ENCODE measurements around the gene WNT1. TPM values are rescaled to one million over a fixed set of nuclear protein-coding genes. Genes with fewer than 3 reads are reported as not detected.

Gene WNT1
- total and polyA plus RNA-seq, 2 of the 4 experiments (the other 2 are of a cell fraction) = not detected

DNA sequence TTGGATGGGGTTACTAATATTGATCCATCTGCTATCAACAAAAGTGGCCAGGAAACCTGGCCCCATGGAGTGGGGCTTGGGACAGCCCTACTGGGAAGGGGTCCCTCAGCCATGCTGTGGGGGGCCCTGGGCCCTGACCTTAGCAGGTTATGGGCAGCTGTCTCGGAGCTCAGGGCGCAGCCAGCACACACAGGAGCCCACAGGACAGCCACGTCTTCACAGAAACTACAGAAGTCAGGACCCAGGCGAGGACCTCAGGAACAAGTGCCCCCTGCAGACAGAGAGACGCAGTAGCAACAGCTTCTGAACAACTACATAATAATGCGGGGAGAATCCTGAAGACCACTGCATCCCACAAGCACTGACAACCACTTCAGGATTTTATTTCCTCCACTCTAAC is 41.0 kb upstream of the WNT1 start:
- POLR2A ChIA-PET (ENCODE audit: unreplicated experiment) = no interaction called here
- in situ Hi-C loops (cut with MboI; ENCODE audit: low sequenced_read_pairs) = loop anchor here (5.0 kb wide), 1 partner anchor 85 kb away; the partner anchor contains the start of gene DDX23

More for the DNA sequence above, 41.0 kb upstream of the WNT1 start:
- peaks cover 28 to 75% of the 10 kb centered on the region in 2 experiments; a peak in 3 of 4 replicates for H3K79me1 ChIP-seq (ENCODE audit: low read depth in 1 of 2, low read length in 2 of 2)
- no peak overlapping the region for H2BK5ac ChIP-seq (ENCODE audit: low read depth, low read length, poor library complexity, severe bottlenecking)
- no peak overlapping the region for H3K56ac ChIP-seq (ENCODE audit: extremely low read depth, insufficient read depth, low read length)
- H2BK120ac ChIP-seq (ENCODE audit: low read depth, low read length) = no peak overlapping the region
- no peak overlapping the region for H3K23ac ChIP-seq (ENCODE audit: low read depth, low read length)
- no peak overlapping the region for H3K4me2 ChIP-seq (ENCODE audit: low read depth, low read length)
- no peak for TF ChIP-seq CEBPB (IDR thresholded peaks at IDR 0.05; ENCODE audit: low read depth, low read length)
- TF ChIP-seq, protein P1, sequence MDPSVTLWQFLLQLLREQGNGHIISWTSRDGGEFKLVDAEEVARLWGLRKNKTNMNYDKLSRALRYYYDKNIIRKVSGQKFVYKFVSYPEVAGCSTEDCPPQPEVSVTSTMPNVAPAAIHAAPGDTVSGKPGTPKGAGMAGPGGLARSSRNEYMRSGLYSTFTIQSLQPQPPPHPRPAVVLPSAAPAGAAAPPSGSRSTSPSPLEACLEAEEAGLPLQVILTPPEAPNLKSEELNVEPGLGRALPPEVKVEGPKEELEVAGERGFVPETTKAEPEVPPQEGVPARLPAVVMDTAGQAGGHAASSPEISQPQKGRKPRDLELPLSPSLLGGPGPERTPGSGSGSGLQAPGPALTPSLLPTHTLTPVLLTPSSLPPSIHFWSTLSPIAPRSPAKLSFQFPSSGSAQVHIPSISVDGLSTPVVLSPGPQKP (IDR thresholded peaks at IDR 0.05; ENCODE audit: borderline replicate concordance, low read depth, low read length) = no peak
- TF ChIP-seq RCOR1 (IDR thresholded peaks at IDR 0.05; ENCODE audit: insufficient replicate concordance, low read length) = no peak
- no peak for TF ChIP-seq FOS (IDR thresholded peaks at IDR 0.05; ENCODE audit: low read depth, low read length)
- no peak for TF ChIP-seq MAZ (IDR thresholded peaks at IDR 0.05; ENCODE audit: borderline replicate concordance, low read depth, low read length)
- TF ChIP-seq SMC3 (IDR thresholded peaks at IDR 0.05; ENCODE audit: low read depth, low read length) = no peak
- TF ChIP-seq BHLHE40 (IDR thresholded peaks at IDR 0.05; ENCODE audit: low read depth, low read length) = no peak
- TF ChIP-seq, protein P2, sequence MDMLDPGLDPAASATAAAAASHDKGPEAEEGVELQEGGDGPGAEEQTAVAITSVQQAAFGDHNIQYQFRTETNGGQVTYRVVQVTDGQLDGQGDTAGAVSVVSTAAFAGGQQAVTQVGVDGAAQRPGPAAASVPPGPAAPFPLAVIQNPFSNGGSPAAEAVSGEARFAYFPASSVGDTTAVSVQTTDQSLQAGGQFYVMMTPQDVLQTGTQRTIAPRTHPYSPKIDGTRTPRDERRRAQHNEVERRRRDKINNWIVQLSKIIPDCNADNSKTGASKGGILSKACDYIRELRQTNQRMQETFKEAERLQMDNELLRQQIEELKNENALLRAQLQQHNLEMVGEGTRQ (IDR thresholded peaks at IDR 0.05; ENCODE audit: low read depth, low read length) = no peak
- no peak for TF ChIP-seq RFX5 (IDR thresholded peaks at IDR 0.05; ENCODE audit: low read depth, low read length)
- no peak for TF ChIP-seq POLR2A (IDR thresholded peaks at IDR 0.05; ENCODE audit: low read depth, low read length)
- TF ChIP-seq MXI1 (IDR thresholded peaks at IDR 0.05; ENCODE audit: borderline replicate concordance, low read depth, low read length) = no peak
- no peak overlapping the region for H3K4ac ChIP-seq (ENCODE audit: low read depth, low read length)
- no peaks in the 10 kb centered on the region for H3K9me3 ChIP-seq (ENCODE audit: control insufficient read depth, insufficient read depth, low read length)
- DNase-seq (no peak), ATAC-seq (ENCODE audit: low read depth) (no peak)
- intact Hi-C loops (cut with micrococcal nuclease) (loop anchor here (2.0 kb wide), 1 partner anchor 46 kb away; no protein-coding TSS in a partner anchor), dilution Hi-C loops (cut with HindIII; ENCODE audit: low sequenced_read_pairs, unreplicated experiment) (no loop called here)
- no peaks in the 10 kb centered on the region for H3K4me1 ChIP-seq (ENCODE audit: control insufficient read depth, insufficient read depth, low read length)
- H2AK5ac ChIP-seq (ENCODE audit: low read depth, low read length) = no peak overlapping the region
- no peak overlapping the region for H3K9ac ChIP-seq (ENCODE audit: low read depth, low read length)
- no peak overlapping the region for H3K27ac ChIP-seq (ENCODE audit: insufficient read depth, low read length)
- H3K4me3 ChIP-seq (ENCODE audit: insufficient read depth, low read depth, low read length) = no peak overlapping the region
- no peak overlapping the region for H2BK15ac ChIP-seq (ENCODE audit: low read depth, low read length)
- no peak overlapping the region for H2BK20ac ChIP-seq (ENCODE audit: low read depth, low read length)
- no peak overlapping the region for H4K8ac ChIP-seq (ENCODE audit: low read depth in 2 of 2, low read length in 2 of 2)
- no peak overlapping the region for H4K91ac ChIP-seq (ENCODE audit: insufficient read depth, low read depth, low read length)
- CTCF ChIA-PET = interaction anchor here (0.6 to 1.9 kb wide), 4 partner anchors 12 to 83 kb away, joined by 3 to 4 read pairs (median 4); partner anchors contain the start of gene FKBP11
- peaks cover 11% of the 10 kb centered on the region; the same call in 1 of the 2 replicates for H3K9me1 ChIP-seq (ENCODE audit: insufficient read depth, low read length)
- H3K36me3 ChIP-seq (ENCODE audit: control insufficient read depth, insufficient read depth, low read length) = peaks cover 61% of the 10 kb centered on the region
- no peak overlapping the region for H2AK9ac ChIP-seq (replicated peaks; ENCODE audit: low read depth, low read length, poor library complexity)
- H3K27me3 ChIP-seq (ENCODE audit: control insufficient read depth, insufficient read depth, low read length) = no peaks in the 10 kb centered on the region
- H3K18ac ChIP-seq (ENCODE audit: low read depth, low read length) = no peak overlapping the region
- BruUV-seq (replicated peaks) = no TSS peak
- no peak overlapping the region for H4K5ac ChIP-seq (ENCODE audit: low read depth, low read length)
- H2AFZ ChIP-seq (replicated peaks; ENCODE audit: low read length, poor library complexity) = no peak overlapping the region
- H4K20me1 ChIP-seq (ENCODE audit: insufficient read depth, low read length) = peaks cover 61% of the 10 kb centered on the region
- no peak overlapping the region for H3K14ac ChIP-seq (replicated peaks; ENCODE audit: low read depth, low read length)
- 81% methylated on average over 3 of the region's 6 CpGs; no CpG with 5 or more reads in 1 of the 2 experiments for WGBS, 2 experiments (ENCODE audit: extremely low coverage in 2 of 2, insufficient read length in 1 of 2)

All from IMR-90 (cell line).